GM19239 (cell line): ENCODE results near the gene ATP6V0A4.
"Not testable (repeated sequence)": the region's sequence is repeated elsewhere in the genome, so short reads cannot be mapped to it uniquely, and the experiment has no call there.

ENCODE experiments used
- DNase-seq: peaks from one replicate; pipeline ENCODE4 v3.0.0; 2011; ENCODE audit warnings: low spot score; ENCODE audit not compliant: insufficient read length
- FAIRE-seq: peaks from 2 replicates; lab custom pipeline; 2011; peaks lifted over from hg19 to GRCh38; lab: Jason Lieb, UNC

Gene ATP6V0A4

GRCh38 chr7:138710536-138711385, 87.2 kb downstream of the ATP6V0A4 start:
- no peak for FAIRE-seq
- no peak for DNase-seq

GRCh38 chr7:138705167-138705566, 92.8 kb downstream of the ATP6V0A4 start:
- FAIRE-seq (no peak), DNase-seq (no peak)

- no peak for FAIRE-seq
- no peak for DNase-seq
Observed at GRCh38 chr7:138701537-138701923, 96.5 kb downstream of the ATP6V0A4 start.

- DNase-seq (no peak), FAIRE-seq (no peak)
Observed at GRCh38 chr7:138700857-138701536, 97.0 kb downstream of the ATP6V0A4 start, which contains the start of gene SVOPL. SVOPL (minus strand) TSS chr7:138701362; CDS start chr7:138679045, 22,317 bp downstream.

- DNase-seq (no peak), FAIRE-seq (no peak)
Observed at GRCh38 chr7:138699661-138700060, 98.3 kb downstream of the ATP6V0A4 start.

GRCh38 chr7:138698281-138698680, 99.7 kb downstream of the ATP6V0A4 start:
- DNase-seq = no peak
- FAIRE-seq = no peak

GRCh38 chr7:138697535-138698182, 100.3 kb downstream of the ATP6V0A4 start:
- no peak for DNase-seq
- no peak for FAIRE-seq

- not testable (repeated sequence) for FAIRE-seq, DNase-seq
Observed at GRCh38 chr7:138695776-138696175, 102.2 kb downstream of the ATP6V0A4 start.

- DNase-seq = no peak
- no peak for FAIRE-seq
Observed at GRCh38 chr7:138695106-138695505, 102.9 kb downstream of the ATP6V0A4 start.

GRCh38 chr7:138691178-138691577, 106.8 kb downstream of the ATP6V0A4 start:
- FAIRE-seq (no peak), DNase-seq (no peak)

- DNase-seq = no peak
- no peak for FAIRE-seq
Observed at GRCh38 chr7:138690495-138690894, 107.5 kb downstream of the ATP6V0A4 start.

GRCh38 chr7:138688037-138688436, 110.0 kb downstream of the ATP6V0A4 start:
- FAIRE-seq, DNase-seq: not testable (repeated sequence)

GRCh38 chr7:138684340-138684739, 113.7 kb downstream of the ATP6V0A4 start:
- no peak for FAIRE-seq

GRCh38 chr7:138679793-138680192, 118.2 kb downstream of the ATP6V0A4 start:
- no peak for DNase-seq
- no peak for FAIRE-seq

More at GRCh38 chr7:138684340-138684739, 113.7 kb downstream of the ATP6V0A4 start:
- no peak for DNase-seq

- no peak for DNase-seq
- FAIRE-seq = no peak
Observed at GRCh38 chr7:138670594-138670993, 127.4 kb downstream of the ATP6V0A4 start.

GRCh38 chr7:138669364-138669763, 128.6 kb downstream of the ATP6V0A4 start:
- FAIRE-seq (no peak), DNase-seq (no peak)

GRCh38 chr7:138668946-138669345, 129.1 kb downstream of the ATP6V0A4 start:
- DNase-seq (no peak), FAIRE-seq (no peak)

- DNase-seq (no peak), FAIRE-seq (no peak)
Observed at GRCh38 chr7:138668229-138668596, 129.8 kb downstream of the ATP6V0A4 start.

- no peak for FAIRE-seq
Observed at GRCh38 chr7:138667535-138668228, 130.3 kb downstream of the ATP6V0A4 start.

GRCh38 chr7:138666385-138666784, 131.6 kb downstream of the ATP6V0A4 start:
- FAIRE-seq = no peak
- no peak for DNase-seq

More at GRCh38 chr7:138667535-138668228, 130.3 kb downstream of the ATP6V0A4 start:
- DNase-seq = no peak
